K562 (cell line): ENCODE data around the gene PPP1R12B. TPM values are rescaled to one million over a fixed set of nuclear protein-coding genes. Genes with fewer than 3 reads are reported as not detected.
"Not testable (repeated sequence)": the region's sequence is repeated elsewhere in the genome, so short reads cannot be mapped to it uniquely, and the experiment has no call there.

Source experiments
- ATAC-seq: fragments of 200-7000 bp; cut with Tn5 transposase; 3 replicates; pipeline ENCODE4 v1.9.1; 2020; ENCODE audit warnings: moderate library complexity
- BruUV-seq: library from RNA; stranded (reverse); fragments of 400-500 nt; replicated peaks from 2 replicates; lab custom pipeline; 2021; lab: Mats Ljungman, UMichigan
- CTCF ChIA-PET: fragments of 300-600 bp; formaldehyde crosslinking; extraction: SDS; loops from one replicate; lab custom pipeline; 2021; ENCODE audit warnings: low intra/inter-chr PET ratio; lab: Yijun Ruan, JAX
- POLR2A ChIA-PET: fragments of 300-600, 350-650 bp; sonication (Branson Sonifier 250); formaldehyde crosslinking; extraction: SDS; loops from one replicate; lab custom pipeline; 2021; ENCODE audit warnings: antibody characterized with exemption, inconsistent platforms; lab: Yijun Ruan, JAX
- DNase-seq, 4 experiments: peaks; one replicate each; pipeline versions ENCODE4 v3.0.0 to v3.0.0-alpha.2; 2011 to 2018; ENCODE audit warnings: low spot score in 3 of 4, mixed read lengths in 3 of 4; ENCODE audit errors: extremely low read depth in 1 of 4
- FAIRE-seq: peaks from 2 replicates; lab custom pipeline; 2011; peaks lifted over from hg19 to GRCh38; lab: Jason Lieb, UNC
- H2AFZ ChIP-seq: 2 replicates; pipeline ENCODE4 v1.6.0; 2011; ENCODE audit warnings: low read depth, low read length, control low read depth, inconsistent platforms
- H3K27ac ChIP-seq: fragments of 200-600 bp; 3 replicates; pipeline ENCODE4 v1.8.0; 2011; ENCODE audit warnings: low read depth, mild to moderate bottlenecking, control low read depth, inconsistent platforms, low read length, moderate library complexity, mixed read lengths; ENCODE audit errors: extremely low read depth
- H3K27me3 ChIP-seq, 2 experiments: fragments of 300-600 bp in 1 of 2; 2 replicates in 1 of 2; 3 replicates in 1 of 2; pipeline versions ENCODE4 v1.6.0 to v1.8.0; 2011; ENCODE audit warnings: inconsistent platforms in 2 of 2, low read length in 2 of 2, mild to moderate bottlenecking in 1 of 2, mixed read lengths in 1 of 2, moderate library complexity in 1 of 2; ENCODE audit not compliant: control insufficient read depth in 2 of 2, insufficient read depth in 2 of 2
- H3K36me3 ChIP-seq: fragments of 300-600 bp; 3 replicates; pipeline ENCODE4 v1.8.0; 2011; ENCODE audit warnings: mild to moderate bottlenecking, low read length, inconsistent platforms; ENCODE audit not compliant: control insufficient read depth, insufficient read depth
- H3K4me1 ChIP-seq, 2 experiments: fragments of 200-600 bp in 1 of 2; replicated peaks in 1 of 2; 2 replicates in 1 of 2; 3 replicates in 1 of 2; pipeline versions ENCODE4 v1.5.1 to v1.8.0; 2011; ENCODE audit warnings: inconsistent platforms in 2 of 2, low read length in 2 of 2, mild to moderate bottlenecking in 1 of 2, mixed read lengths in 1 of 2, moderate library complexity in 1 of 2; ENCODE audit not compliant: control insufficient read depth in 2 of 2, insufficient read depth in 2 of 2
- H3K4me2 ChIP-seq: 2 replicates; pipeline ENCODE4 v1.6.1; 2011; ENCODE audit warnings: low read length, control low read depth, inconsistent platforms, mixed read lengths; ENCODE audit not compliant: insufficient read depth
- H3K4me3 ChIP-seq: fragments of 200-600 bp; sonication (generic), shearing (Covaris generic); 2 replicates; pipeline ENCODE4 v1.5.1; 2016; ENCODE audit warnings: control low read depth, inconsistent platforms
- H3K79me2 ChIP-seq: fragments of 200-600 bp; 3 replicates; pipeline ENCODE4 v1.8.0; 2011; ENCODE audit warnings: low read length, inconsistent platforms; ENCODE audit not compliant: control insufficient read depth, insufficient read depth
- H3K9ac ChIP-seq, 2 experiments: 2 replicates each; pipeline versions ENCODE4 v1.6.0 to v1.6.1; 2011; ENCODE audit warnings: low read depth in 2 of 2, low read length in 2 of 2, control low read depth in 1 of 2, inconsistent platforms in 1 of 2, mild to moderate bottlenecking in 1 of 2, mixed read lengths in 1 of 2; ENCODE audit not compliant: insufficient read depth in 1 of 2
- H3K9me1 ChIP-seq: one replicate; pipeline ENCODE4 v1.6.0; 2011; ENCODE audit warnings: inconsistent platforms, mild to moderate bottlenecking, low read length, moderate library complexity; ENCODE audit not compliant: control insufficient read depth, insufficient read depth
- H3K9me3 ChIP-seq: replicated peaks from 2 replicates; pipeline ENCODE4 v1.5.1; 2011; ENCODE audit warnings: low read depth, low read length, inconsistent platforms; ENCODE audit not compliant: control insufficient read depth, insufficient read depth
- H4K20me1 ChIP-seq: replicated peaks from 2 replicates; pipeline ENCODE4 v1.6.1; 2011; ENCODE audit warnings: low read length, inconsistent platforms, mixed read lengths; ENCODE audit not compliant: control insufficient read depth, insufficient read depth
- KLF6 ChIP-seq: fragments of 250-450 bp; sonication (Bioruptor Pico); IDR thresholded peaks from 2 replicates; pipeline ENCODE4 v1.4.0; 2020; ENCODE audit warnings: mild to moderate bottlenecking, moderate library complexity, borderline replicate concordance
- MTA2 ChIP-seq: fragments of 450-650 bp; IDR thresholded peaks from 2 replicates; pipeline ENCODE4 v1.6.1; 2016; ENCODE audit warnings: low read depth
- RFX1 ChIP-seq: fragments of 450-650 bp; IDR thresholded peaks from 2 replicates; pipeline ENCODE4 v1.6.1; 2016; ENCODE audit warnings: mild to moderate bottlenecking, moderate library complexity
- ZC3H8 ChIP-seq: fragments of 450-650 bp; IDR thresholded peaks from 2 replicates; pipeline ENCODE4 v1.6.1; 2017
- ZZZ3 ChIP-seq: fragments of 450-650 bp; IDR thresholded peaks from 2 replicates; pipeline ENCODE4 v1.6.1; 2016; ENCODE audit warnings: antibody characterized with exemption, mild to moderate bottlenecking, moderate library complexity
- WGBS: fragments of 100-300 bp; shearing (Covaris generic); methylation state at CpG from one replicate; pipeline ENCODE4 v1.1.6; 2016; ENCODE audit warnings: low coverage, mixed read lengths; ENCODE audit not compliant: insufficient coverage; ENCODE audit errors: missing lambda C conversion rate; 5-methylcytosine and 5-hydroxymethylcytosine counted together
- in situ Hi-C: fragments of 300-500 bp; cut with MboI; formaldehyde crosslinking; loops from 4 replicates; pipeline ENCODE4 v1.15.0; 2018; ENCODE audit warnings: inconsistent platforms, mixed read lengths
- intact Hi-C: fragments of 100-400 bp; cut with micrococcal nuclease; formaldehyde crosslinking; loops from 2 replicates; pipeline ENCODE4 v1.14.2; 2022
- polyA plus RNA-seq, 8 experiments: library from polyadenylated mRNA; depleted of rRNA in 4 of 8; stranded (reverse) in 5 of 8; unstranded in 3 of 8; fragments of >200 nt; fragmentation: Nextera tagmentation in 2 of 8; fragmentation: Illumina TruSeq in 1 of 8; extraction: Ambion mirVana in 2 of 8; extraction: Trizol in 1 of 8; gene quantifications; 2 replicates each; pipeline versions ENCODE4 v1.2.1 to v1.2.3, GENCODE V29; 2011 to 2014; ENCODE audit warnings: inconsistent platforms in 1 of 8, missing spikeins in 1 of 8
- total RNA-seq, 7 experiments: library from RNA; depleted of rRNA in 6 of 7; stranded (reverse); fragments of >200 nt in 6 of 7; fragmentation: Illumina TruSeq in 2 of 7; extraction: Trizol in 2 of 7; gene quantifications; 2 replicates each; pipeline versions ENCODE4 v1.2.1 to v1.2.3, GENCODE V29; 2011 to 2021; ENCODE audit warnings: low replicate concordance in 1 of 7

The PPP1R12B gene
- total and polyA plus RNA-seq, 9 of the 15 experiments (the other 6 are each of a cell fraction or from before 2014, with no cell fraction given): 0.73 to 16.9 (median 13.6) TPM

- H3K4me1 ChIP-seq: no peaks in the 10 kb centered on the region
- ChIA-PET CTCF (no interaction called here), POLR2A (interaction anchor here (0.7 kb wide), 1 partner anchor 12 kb away, joined by 3 read pairs; no protein-coding TSS in a partner anchor)
- DNase-seq (no peak), ATAC-seq (no peak), FAIRE-seq (no peak)
- H3K27ac ChIP-seq: no peak overlapping the region
- TF ChIP-seq MTA2: no peak
- TF ChIP-seq RFX1: no peak
- TF ChIP-seq KLF6 (CRISPR knock-in tag): no peak
- no peak for TF ChIP-seq ZZZ3
- no peak for TF ChIP-seq ZC3H8
- intact Hi-C loops: no loop called here
- BruUV-seq: no TSS peak
- H3K9ac ChIP-seq: no peak overlapping the region
- no peaks in the 10 kb centered on the region for H3K9me1 ChIP-seq
- H3K27me3 ChIP-seq: no peaks in the 10 kb centered on the region
- H2AFZ ChIP-seq: no peak overlapping the region
- H4K20me1 ChIP-seq: no peaks in the 10 kb centered on the region
- H3K9me3 ChIP-seq: no peaks in the 10 kb centered on the region
- no peak overlapping the region for H3K4me3 ChIP-seq
- H3K4me2 ChIP-seq: no peak overlapping the region
- H3K79me2 ChIP-seq: no peaks in the 10 kb centered on the region
- in situ Hi-C loops: no loop called here
- H3K36me3 ChIP-seq: no peaks in the 10 kb centered on the region
These were observed 48.8 kb downstream of the PPP1R12B start for GRCh38 chr1:202397256-202397655.

DNA sequence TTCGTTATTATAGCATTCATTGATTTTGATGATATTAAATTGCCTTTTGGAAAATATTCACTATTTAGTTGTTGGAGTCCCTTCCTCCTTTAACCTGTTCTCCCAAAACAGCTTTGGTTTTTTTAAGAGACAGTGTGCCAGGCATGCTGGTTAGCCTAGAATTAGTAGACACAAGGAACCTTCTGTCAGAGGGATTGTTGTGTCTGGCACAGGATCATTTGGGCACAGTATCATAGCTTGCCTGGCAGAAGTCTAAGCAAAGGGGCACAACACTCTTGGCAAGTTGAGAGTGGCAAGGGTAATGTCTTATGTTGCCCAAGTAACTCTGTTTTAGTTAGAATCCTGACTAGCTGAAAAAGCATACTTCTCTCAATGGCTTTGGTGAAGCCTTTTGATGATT is 49.9 kb downstream of the PPP1R12B start:
- H3K79me2 ChIP-seq, H3K36me3 ChIP-seq, ATAC-seq, H3K9me3 ChIP-seq, H3K4me3 ChIP-seq, H2AFZ ChIP-seq, H3K27ac ChIP-seq, H3K9me1 ChIP-seq, DNase-seq, CTCF ChIA-PET, H3K4me2 ChIP-seq, intact Hi-C loops, H3K9ac ChIP-seq, H4K20me1 ChIP-seq, H3K27me3 ChIP-seq, in situ Hi-C loops, BruUV-seq, H3K4me1 ChIP-seq, FAIRE-seq: not testable (repeated sequence)
- 15% methylated on average over 1 of the region's 1 CpG for WGBS
- POLR2A ChIA-PET: interaction anchor here (0.6 to 1.5 kb wide), 2 partner anchors 9 to 66 kb away, joined by 3 to 4 read pairs; no protein-coding TSS in a partner anchor
